T-helper 2 cell treated with Interferon-gamma antibody and Interleukin-4, amounts not matched to agents 100 ng/mL and 5 ng/mL, for 36 hours (primary cell): ENCODE results near the gene PHLDA3. TPM values are rescaled to one million over a fixed set of nuclear protein-coding genes. Genes with fewer than 3 reads are reported as not detected.
"Not testable (repeated sequence)": the region's sequence is repeated elsewhere in the genome, so short reads cannot be mapped to it uniquely, and the experiment has no call there.

Experiments
- intact Hi-C: fragments of 100-400 bp; cut with micrococcal nuclease; formaldehyde crosslinking; loops from one replicate; pipeline ENCODE4 v1.15.1; 2023
- total RNA-seq: library from RNA; stranded (reverse); gene quantifications from 2 replicates; pipeline ENCODE4 v1.2.3, GENCODE V29; 2022

Gene PHLDA3
- total RNA-seq, 1 donor from 2014 or later, result 16.6 TPM

DNA sequence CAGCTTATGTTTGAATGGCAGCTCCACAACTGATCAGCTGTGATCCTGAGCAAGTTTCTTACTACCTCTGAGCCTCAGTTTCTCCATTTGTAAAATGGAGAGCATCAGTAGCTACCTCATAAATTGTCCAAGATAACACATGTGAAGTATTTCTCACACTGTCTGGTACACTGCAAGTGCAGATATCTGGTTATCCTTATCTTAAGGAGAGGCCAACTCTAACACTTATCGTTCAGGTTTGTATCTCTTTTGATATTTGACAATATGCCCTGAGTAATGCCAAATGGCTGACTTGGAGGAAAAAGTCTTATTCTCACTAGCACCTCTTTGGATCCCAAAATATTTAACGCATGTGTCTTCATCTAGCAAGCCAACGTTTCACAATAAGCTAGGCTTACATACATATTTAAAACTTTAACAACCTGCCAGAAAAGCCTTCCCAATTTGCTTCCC is 35.2 kb upstream of the PHLDA3 start:
- intact Hi-C loops, result loop anchor here (10.0 kb wide), 1 partner anchor 489 kb away; no protein-coding TSS in a partner anchor

DNA sequence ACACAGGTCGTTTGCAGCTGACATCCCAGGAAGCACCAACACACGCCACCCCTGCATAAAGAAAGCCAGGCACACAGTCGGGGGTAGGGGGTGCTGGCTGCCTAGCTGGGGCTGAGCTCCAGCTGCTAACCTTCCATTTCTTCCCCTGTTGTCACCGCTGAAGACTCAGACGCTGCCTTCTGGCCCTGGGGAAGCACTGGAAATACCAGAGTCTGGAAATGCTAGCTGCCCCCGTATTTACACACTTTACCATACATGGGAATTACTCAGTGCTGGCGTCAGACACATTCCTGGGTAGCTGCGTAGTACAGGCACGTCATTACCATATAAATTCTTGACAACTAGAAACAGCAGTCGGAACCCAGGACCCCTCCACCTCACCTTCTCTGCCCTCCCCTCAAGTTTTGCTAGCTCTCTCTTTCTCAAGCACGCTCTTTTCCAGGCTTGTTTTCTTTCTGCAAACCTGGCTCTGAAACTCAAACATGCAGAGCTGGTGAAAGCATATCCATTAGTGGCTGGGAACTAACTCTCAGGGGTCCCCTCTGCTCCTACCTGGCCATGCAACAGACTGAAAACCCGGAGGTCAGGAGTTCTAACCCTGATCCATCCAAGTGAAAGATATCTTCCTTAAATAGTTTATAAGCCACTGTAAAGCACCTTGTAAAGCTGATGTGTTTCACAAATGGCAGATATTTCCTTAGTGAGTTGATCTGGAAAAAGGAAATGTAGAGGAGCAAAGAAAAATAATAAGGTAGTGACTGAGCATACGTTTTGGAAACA is 34.6 kb upstream of the PHLDA3 start:
- intact Hi-C loops, result loop anchor here (10.0 kb wide), 1 partner anchor 489 kb away; no protein-coding TSS in a partner anchor

DNA sequence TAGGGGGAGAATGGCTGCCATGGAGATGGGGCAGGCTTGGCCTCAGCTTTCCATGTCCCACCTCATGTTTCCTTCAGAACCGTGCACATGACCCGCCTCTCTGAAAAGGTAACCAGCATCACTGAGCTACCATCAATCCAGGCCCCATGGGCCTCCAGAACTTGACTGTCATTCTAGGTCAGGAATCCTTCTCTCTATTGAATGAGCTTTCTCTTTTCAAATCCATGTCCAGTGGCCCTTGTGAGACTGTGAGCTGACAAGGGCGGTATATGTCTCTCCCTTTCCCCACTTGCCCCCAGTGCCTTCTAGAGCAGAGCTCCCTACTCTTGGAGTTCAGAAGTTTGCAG is 33.5 kb upstream of the PHLDA3 start:
- intact Hi-C loops, result loop anchor here (10.0 kb wide), 1 partner anchor 488 kb away; no protein-coding TSS in a partner anchor

DNA sequence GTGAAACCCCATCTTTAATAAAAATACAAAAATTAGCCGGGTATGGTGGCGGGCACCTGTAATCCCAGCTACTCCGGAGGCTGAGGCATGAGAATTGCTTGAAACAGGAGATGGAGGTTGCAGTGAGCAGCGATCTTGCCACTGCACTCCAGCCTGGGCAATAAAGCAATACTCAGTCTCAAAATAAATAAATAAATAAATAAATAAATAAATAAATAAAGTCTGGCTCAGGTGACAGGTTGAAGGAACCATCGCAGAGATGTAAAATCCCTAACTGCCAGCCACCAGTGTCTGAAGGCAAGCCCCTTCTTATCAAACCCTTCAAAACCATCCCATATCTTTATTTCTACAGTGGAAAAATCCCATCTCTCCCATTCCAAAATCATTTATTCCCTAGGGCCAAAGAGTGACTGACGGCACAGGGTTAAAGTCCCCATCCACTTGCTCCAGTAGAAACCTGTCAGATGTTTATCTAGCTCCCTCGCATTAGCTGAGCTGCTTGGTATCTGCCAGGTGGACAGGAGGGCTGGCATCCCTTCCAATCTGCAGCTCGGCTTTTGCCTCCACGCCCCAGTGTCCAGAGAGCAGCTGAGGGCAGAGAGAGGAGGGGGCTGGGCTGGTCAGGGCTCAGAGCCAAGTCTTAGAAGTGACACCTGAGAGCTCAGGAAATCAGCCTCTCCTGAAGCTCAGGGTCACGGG is 33.0 kb upstream of the PHLDA3 start:
- intact Hi-C loops, result loop anchor here (10.0 kb wide), 1 partner anchor 487 kb away; no protein-coding TSS in a partner anchor

DNA sequence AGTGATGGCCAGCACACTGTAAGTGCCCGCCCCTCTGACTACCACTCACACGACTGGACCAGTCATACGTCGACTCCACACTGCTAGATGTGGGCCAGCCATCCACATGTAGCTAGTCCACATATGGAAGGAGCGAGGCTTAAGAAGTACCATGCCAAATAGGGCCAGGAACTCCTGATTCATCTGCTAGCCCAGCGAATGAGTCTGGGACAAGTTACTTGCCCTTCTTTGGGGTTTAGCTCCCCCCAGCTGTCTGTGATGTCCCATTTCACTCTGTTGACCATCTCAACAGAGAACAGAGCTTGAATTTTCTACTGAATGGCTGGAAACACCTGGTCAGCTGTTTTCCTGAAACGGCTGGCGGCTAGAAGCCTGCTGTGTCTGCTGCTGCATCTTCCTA is 32.2 kb upstream of the PHLDA3 start:
- intact Hi-C loops, result loop anchor here (10.0 kb wide), 1 partner anchor 486 kb away; no protein-coding TSS in a partner anchor

DNA sequence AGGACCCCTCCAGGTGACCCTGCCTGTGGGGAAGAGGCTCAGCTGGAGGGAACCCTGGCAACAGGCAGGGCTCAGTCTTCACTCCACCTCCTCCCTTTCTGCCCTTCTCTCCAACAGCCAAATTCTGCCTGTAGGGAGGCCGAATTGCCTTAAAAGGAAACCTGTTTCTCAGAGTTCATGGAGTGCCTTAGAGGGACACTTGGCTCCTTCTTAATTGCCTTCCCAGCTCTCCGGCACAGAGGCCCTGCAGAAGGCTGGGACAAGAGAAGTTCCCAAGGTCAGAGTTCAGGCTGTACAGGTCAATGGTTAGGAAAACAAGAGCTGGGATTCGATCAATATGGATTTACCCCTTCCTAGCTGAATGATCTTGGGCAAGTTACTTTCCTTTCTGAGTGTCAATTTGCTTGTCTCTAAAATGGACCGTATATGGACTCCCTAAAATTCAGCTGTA is 31.7 kb upstream of the PHLDA3 start:
- intact Hi-C loops, result loop anchor here (10.0 kb wide), 1 partner anchor 486 kb away; no protein-coding TSS in a partner anchor

DNA sequence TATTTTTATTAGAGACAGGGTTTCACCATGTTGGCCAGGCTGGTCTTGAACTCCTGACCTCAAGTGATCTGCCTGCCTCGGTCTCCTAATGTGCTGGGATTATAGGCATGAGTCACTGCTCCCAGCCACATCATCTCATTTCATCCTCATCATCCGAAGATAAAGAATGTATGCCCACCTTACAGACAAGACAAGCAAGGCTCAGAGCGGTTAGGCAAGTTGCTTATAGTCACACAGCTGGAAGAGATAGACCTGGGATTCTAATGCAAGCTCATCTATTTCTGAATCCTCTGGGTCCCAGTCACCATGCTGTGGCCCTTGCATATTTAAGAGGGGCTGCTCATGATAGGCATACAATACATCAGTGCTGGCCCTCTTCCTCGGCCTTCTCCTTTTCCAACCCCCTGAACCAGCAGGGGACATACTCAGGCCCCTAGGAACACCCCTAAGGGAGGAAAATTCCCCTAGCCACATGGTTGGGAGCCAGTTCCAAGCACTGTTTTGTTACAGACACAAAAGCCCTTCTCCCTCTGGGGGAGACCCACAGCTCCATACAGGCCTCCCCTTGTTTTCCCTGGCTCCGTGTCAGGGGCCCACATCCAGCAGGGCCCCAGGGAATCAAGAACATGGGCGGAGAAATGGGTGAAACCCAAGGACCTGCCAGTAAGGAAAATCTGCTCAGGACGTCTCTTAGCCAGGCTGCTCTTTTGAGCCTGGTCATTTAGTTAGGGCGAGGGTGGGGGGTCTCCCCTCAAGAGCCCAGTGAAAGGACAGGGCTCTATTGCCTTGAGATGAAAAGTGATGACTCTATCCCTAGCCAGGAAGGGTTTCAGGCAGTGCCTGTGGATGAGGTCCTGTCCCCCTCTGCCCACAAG is 31.0 kb upstream of the PHLDA3 start:
- intact Hi-C loops, result loop anchor here (10.0 kb wide), 1 partner anchor 485 kb away; no protein-coding TSS in a partner anchor

DNA sequence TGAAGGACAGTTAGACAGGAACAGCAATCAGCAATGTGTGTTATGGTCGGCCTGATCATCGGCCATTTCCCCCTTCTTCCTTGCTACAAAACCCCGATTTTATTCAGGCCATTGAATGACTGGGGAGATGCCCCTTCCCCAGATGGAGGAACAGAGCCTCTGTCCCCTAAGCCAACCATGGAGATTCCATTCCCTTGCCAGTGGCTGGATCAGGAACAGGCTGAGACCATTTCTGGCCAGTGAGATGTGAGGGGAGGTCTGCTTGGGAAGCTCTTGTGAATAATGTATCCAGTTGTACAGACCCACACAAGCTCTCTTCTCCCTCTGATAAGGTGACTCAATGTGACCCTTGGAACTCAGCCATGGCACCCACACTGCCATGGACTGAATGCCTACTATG is 30.2 kb upstream of the PHLDA3 start:
- intact Hi-C loops, result no loop called here

DNA sequence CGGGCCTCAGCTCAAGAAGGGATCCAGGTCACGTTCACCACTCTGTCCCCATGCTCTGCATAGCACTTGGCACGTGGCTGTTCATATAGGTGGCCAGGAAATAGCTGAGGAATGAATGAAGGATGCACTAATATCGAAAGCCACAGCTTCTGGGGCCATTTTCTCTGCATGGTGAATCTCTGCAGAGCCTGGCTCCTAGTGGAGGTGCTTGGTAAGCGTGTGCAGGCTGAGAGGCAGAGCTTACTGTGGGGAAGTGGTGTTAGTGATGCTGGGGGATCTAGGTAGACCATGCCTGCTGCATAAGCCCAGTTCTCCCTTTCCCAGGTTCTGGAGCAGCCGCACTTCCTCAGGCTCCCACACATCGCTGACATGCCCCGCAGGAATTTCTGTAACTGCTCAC is 29.6 kb upstream of the PHLDA3 start:
- intact Hi-C loops, result no loop called here

DNA sequence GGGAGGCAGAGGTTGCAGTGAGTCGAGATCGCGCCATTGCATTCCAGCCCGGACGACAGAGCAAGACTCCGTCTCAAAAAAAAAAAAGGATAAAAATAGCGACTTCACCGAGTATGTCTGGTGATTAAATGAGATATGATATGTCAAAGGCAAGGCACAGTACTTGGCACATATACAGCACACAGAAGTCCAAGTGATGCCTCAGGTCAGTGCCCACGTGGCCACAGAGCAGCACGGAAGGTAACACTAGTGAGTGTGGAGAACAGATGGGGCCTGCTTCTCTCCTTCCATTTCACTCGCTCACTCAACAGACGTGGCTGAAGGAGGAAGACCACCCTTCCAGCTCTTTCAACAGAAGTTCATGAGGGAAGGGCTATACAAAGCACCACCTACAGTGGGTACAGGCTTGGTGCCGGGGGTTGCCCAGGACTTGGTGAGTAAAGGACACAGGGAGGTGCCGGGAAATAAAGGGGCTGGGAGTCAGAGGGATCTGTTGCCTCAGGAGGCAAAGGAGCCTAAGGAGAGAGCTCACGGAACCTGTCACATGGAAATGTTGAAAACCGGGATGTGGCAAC is 29.0 kb upstream of the PHLDA3 start:
- intact Hi-C loops, result no loop called here

DNA sequence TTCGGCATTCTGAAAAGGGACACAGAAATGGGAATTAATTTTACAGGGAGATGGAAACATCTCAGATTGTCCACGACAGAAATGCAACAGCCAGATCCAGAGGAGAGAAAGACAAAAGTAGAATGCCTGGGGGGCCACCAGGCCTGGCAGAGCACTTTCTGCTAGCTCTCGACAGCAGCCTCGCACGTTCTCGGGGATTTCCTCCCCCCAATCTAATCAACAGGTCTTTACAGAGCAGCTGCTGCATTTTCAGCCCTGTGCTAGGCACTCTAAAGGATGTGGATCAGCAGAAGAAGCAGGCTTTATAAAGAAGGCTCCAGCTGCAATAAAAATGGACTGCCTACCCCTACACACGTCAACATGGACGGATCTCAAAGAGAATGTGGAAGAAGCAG is 27.3 kb upstream of the PHLDA3 start:
- intact Hi-C loops, result no loop called here

DNA sequence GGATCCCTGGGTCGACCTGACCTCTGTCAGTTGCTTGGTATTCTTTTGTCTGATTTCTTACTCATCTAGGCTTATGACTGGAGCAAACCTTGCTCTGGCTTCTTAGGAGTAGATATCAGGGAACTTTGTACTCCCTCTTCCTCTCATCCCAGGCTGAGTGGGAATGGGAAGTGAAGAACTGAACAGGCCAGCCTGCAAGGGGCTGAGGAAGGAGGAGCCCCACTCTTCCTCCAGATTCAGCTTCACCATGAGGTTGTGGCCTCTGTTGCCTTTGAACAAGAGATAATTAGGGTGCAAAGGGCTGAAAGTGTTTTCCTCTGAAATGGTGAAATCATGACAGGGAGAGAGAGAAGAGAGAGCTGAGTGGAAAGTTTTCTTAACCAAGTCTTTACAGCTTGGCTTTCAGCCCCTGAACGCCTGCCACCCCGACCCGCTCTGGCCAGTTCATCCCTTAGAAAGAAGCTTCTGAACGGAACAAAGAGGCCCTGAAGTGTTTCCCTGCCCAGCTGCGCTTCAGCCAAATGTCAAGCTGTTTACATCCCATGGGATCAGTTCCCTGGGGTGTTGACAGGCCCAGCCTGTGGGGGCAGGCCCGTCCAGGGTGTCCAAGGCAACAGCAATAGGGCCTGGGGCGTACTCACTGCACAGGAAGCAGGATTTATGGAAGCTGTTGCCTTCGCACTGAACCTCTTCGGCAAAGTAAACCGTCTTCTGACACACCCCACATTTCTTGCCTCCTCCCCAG is 26.7 kb upstream of the PHLDA3 start:
- intact Hi-C loops, result no loop called here

DNA sequence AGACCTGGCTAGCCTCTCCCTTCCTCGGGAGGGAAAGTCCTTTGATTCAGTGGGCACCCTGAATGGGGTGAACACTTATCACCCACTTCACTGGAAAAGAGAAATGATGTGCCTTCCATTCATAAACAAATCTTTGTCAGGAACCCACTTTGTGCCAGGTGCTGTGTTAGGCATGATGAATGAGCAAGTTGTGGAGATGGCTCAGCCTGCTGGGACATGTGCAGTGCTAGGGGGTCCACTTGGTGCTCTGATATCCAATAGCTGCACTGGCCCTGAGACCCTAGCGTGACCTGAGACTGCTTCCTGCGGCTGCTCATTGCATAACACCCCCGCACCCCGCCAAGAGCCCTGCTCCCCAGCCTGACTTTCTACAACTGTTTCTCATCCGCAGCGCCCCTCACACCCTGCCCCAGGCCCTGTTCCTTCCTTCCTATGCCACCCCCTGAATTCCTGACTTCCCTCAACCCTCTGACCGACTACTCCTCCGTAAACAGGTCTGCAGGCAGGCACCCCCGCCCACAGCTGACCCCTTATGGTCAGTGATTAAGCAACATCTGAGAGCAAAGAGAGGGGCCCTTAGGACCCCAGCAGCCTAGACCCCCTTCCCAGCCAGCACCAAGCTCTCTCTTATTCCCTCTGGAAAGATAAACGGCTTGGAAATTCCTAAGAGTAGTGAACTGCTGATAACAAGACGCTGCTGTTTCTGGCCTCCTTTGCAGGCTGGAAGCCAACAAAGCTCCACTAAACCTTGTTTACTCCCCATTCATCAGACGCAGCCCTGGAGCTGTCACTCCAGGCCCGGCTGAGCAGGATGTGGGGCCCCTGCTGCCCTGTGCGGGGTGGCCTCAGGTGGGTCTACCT is 25.0 kb upstream of the PHLDA3 start:
- intact Hi-C loops, result no loop called here

DNA sequence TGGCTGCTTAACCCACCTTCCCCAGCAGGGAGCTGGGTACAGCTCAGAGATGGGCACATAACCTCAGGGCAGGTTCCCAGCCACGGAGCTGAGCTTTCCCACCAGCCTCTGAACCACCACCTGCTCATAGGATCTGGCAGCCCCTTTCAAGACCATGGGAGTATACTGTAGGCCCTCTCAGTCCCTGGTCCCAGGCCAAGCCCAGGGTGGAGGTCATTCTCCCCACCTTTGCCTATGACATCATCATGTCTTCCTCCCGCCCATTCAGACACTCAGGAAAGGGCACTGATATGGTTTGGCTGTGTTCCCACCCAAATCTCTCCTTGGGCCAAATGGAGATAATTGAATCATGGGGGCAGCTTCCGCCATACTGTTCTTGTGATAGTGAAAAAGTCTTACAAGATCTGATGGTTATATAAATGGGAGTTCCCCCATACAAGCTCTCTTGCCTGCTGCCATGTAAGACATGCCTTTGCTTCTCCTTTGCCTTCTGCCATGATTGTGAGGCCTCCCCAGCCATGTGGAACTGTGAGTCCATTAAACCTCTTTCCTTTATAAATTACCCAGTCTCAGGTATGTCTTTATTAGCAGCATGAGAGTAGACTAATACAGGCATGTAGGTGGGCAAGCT is 24.2 kb upstream of the PHLDA3 start:
- intact Hi-C loops, result not testable (repeated sequence)

DNA sequence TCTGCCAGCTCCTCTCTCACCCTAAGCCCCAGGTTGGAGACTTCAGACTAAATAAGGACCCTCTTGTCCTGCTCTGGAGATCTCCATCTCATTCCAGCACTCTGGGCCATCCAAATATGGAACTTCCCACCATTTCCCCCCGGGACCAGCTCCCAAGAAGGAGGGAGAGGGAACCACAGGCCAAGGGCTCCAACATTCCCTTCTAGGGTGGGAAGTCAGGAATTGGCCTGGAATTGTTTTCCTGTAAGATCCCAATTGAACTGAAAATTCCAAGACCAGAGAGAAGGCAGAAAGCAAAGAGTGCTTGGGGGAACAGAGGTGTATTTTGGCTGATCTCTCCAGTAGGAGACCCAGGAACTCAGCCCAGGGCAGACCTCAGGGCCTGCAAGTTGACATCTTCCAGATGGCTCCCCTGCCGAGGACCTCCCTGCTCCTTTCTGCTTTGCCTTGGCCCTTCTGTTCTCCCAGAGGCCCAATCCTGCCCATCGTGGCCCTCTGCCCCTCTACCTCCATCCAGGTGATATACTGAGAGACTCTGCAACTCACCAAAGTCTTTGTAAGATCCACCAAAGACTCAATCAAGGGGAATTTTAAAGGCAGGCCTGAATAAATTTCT is 23.0 kb upstream of the PHLDA3 start:
- intact Hi-C loops, result no loop called here

DNA sequence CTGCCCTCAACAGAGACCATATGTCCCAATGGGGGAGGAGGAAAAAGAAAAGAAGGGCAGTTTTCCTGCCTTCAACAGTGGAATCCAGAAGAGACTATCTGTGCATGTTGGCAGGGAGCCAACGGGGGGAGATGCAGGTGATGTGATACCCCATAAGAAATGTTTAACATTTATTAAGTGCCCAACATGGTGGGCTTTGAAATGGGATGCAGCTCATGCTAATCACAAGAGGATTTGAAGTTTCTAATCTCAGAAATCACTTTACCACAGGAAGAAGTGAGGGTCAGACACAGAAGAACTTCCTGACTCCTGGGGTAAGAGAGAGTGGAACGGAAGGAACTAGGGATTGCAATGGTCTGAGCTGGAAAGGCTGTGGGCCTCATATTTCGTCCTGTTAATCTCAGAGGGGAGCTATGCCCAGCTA is 21.7 kb upstream of the PHLDA3 start:
- intact Hi-C loops, result no loop called here

DNA sequence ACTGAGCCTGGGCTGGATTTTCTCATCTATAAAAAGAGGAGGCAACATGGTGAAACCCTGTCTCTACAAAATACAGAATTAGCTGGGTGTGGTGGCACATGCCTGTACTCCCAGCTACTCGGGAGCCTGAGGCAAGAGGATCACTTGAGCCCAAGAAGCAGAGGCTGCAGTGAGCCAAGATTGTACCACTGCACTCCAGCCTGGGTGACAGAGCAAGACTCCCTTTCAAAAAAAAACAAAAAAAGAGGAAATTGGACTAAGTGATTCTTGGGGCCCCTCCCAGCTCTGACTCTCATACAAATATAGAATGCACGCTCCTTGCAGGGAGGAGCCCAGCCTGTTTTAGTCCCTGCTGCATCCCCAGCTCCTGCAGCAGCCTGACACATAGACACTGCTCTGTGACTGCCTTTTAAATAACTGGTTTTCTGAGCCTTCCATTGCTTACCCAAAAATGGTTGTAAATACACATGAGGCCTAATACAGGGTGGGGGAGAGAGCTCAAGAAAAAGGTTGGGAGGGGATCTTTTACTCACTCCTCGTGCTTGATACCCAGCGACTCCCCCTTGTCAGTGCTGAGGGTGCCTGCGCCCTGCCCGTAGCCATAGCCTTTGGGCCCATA is 20.8 kb upstream of the PHLDA3 start:
- intact Hi-C loops, result no loop called here
